Coronary artery (tissue), 2 donors: ENCODE results near the gene NPIPA2.
"Not testable (repeated sequence)": the region's sequence is repeated elsewhere in the genome, so short reads cannot be mapped to it uniquely, and the experiment has no call there.

ENCODE experiments used
- DNase-seq: peaks from one replicate; pipeline ENCODE4 v3.0.0-alpha.2; 2017; ENCODE audit warnings: low spot score
- H3K27ac ChIP-seq, 2 donors: fragments of 200-600 bp; sonication (generic); one replicate each; pipeline ENCODE4 v1.5.1; 2016 to 2019
- H3K4me3 ChIP-seq: fragments of 200-600 bp; sonication (generic); 2 replicates; pipeline ENCODE4 v1.5.1; 2016; ENCODE audit warnings: mild to moderate bottlenecking, moderate library complexity

NPIPA2 gene

GRCh38 chr16:14807184-14807678 is 64.9 kb downstream of the NPIPA2 start:
- H3K4me3 ChIP-seq, H3K27ac ChIP-seq, DNase-seq: not testable (repeated sequence)

- not testable (repeated sequence) for DNase-seq, H3K27ac ChIP-seq, H3K4me3 ChIP-seq
Measured at GRCh38 chr16:14813890-14814289, 71.6 kb downstream of the NPIPA2 start.
